ENCODE measurements around the gene MRPL23.

- TF ChIP-seq CTCF (IDR thresholded peaks at IDR 0.05) (no peak), POLR2AphosphoS5 (IDR thresholded peaks at IDR 0.05) (no peak)
Observed at GRCh38 chr11:1915795-1916131, 31.4 kb upstream of the MRPL23 start.
